ENCODE data around the gene RBMS2. TPM values are rescaled to one million over a fixed set of nuclear protein-coding genes. Genes with fewer than 3 reads are reported as not detected.

Gene RBMS2
- total and polyA plus RNA-seq, 2 donors from 2014 or later, result 8.5 to 71.3 TPM

DNA sequence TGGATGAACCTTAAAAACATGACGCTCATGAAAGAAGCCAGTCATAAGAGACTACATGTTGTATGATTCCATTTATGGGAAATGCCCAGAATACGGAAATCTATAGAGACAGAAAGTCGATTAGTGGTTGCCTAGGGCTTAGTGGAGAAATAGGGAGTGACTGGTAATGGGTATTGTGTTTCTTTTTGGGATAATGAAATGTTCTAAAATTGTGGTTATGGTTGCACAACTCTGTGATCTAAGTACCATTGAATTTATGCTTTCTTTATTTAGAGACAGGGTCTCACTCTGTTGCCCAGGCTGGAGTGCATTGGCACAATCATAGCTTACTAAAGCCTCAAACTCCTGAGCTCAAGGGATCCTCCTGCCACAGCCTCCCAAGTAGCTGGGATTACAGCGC, 8.0 kb downstream of the RBMS2 start:
- Histone ChIP-seq H3K9ac (ENCODE audit: low read length in 3 of 3) (no peak overlapping the region), H3K4me3 (ENCODE audit: low read length in 3 of 3) (no peak overlapping the region), H3K4me1 (ENCODE audit: control insufficient read depth in 2 of 3, insufficient read depth in 2 of 3, low read depth in 1 of 3, low read length in 3 of 3) (peaks cover 0 to 5% (median 5%) of the 10 kb centered on the region in 3 donors), H3K36me3 (ENCODE audit: control insufficient read depth in 2 of 3, insufficient read depth in 3 of 3, low read length in 3 of 3) (no peaks in the 10 kb centered on the region), H3K27ac (ENCODE audit: low read depth in 2 of 2, low read length in 2 of 2) (no peak overlapping the region), H3K27me3 (ENCODE audit: control insufficient read depth, insufficient read depth, low read length) (no peaks in the 10 kb centered on the region), H3K9me3 (ENCODE audit: control insufficient read depth in 2 of 3, insufficient read depth in 1 of 3, low read length in 3 of 3) (no peaks in the 10 kb centered on the region)
- intact Hi-C loops (cut with DNase I), result no loop called here
- TF ChIP-seq, protein P1, sequence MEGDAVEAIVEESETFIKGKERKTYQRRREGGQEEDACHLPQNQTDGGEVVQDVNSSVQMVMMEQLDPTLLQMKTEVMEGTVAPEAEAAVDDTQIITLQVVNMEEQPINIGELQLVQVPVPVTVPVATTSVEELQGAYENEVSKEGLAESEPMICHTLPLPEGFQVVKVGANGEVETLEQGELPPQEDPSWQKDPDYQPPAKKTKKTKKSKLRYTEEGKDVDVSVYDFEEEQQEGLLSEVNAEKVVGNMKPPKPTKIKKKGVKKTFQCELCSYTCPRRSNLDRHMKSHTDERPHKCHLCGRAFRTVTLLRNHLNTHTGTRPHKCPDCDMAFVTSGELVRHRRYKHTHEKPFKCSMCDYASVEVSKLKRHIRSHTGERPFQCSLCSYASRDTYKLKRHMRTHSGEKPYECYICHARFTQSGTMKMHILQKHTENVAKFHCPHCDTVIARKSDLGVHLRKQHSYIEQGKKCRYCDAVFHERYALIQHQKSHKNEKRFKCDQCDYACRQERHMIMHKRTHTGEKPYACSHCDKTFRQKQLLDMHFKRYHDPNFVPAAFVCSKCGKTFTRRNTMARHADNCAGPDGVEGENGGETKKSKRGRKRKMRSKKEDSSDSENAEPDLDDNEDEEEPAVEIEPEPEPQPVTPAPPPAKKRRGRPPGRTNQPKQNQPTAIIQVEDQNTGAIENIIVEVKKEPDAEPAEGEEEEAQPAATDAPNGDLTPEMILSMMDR (IDR thresholded peaks at IDR 0.05; ENCODE audit: borderline replicate concordance, extremely low read depth, insufficient read depth), result no peak
- FAIRE-seq (no peak), DNase-seq (no peak)

DNA sequence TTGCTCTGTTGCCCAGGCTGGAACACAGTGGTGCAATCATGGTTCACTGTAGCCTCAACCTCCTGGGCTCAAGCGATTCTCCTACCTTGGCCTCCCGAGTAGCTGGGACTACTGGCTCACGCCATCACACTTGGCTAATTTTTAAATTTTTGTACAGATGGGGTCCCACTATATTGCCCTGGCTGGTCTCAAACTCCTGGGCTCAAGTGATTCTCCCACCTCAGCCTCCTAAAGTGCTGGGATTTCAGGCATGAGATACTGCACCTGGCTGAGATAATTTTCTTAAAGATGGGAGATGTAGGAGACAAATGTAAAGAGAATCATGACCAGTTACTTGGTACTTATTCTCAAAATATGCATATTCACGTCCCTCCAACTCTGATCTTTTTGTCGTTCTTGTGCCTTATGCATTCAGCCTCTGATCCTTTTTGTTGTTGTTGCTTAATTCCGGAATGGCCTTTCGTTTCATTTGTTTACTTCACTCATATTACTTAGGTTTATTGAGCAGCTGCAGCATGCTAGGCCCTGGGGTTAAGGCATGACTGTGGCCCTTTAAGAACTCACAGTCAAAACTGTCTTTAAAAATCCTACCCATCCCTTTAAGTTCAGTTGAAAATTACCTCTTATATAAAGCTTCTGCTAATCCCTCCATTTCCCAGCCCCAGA, 8.9 kb downstream of the RBMS2 start:
- TF ChIP-seq, protein P1 (IDR thresholded peaks at IDR 0.05; ENCODE audit: borderline replicate concordance, extremely low read depth, insufficient read depth), result no peak
- no peak overlapping the region for H3K27ac ChIP-seq (ENCODE audit: low read depth in 2 of 2, low read length in 2 of 2)
- no peaks in the 10 kb centered on the region for H3K27me3 ChIP-seq (ENCODE audit: control insufficient read depth, insufficient read depth, low read length)
- H3K4me1 ChIP-seq (ENCODE audit: control insufficient read depth in 2 of 3, insufficient read depth in 2 of 3, low read depth in 1 of 3, low read length in 3 of 3), result peaks cover 0 to 5% (median 5%) of the 10 kb centered on the region in 3 donors
- no peaks in the 10 kb centered on the region for H3K9me3 ChIP-seq (ENCODE audit: control insufficient read depth in 2 of 3, insufficient read depth in 1 of 3, low read length in 3 of 3)
- H3K36me3 ChIP-seq (ENCODE audit: control insufficient read depth in 2 of 3, insufficient read depth in 3 of 3, low read length in 3 of 3), result no peaks in the 10 kb centered on the region
- no peak for FAIRE-seq
- DNase-seq, result no peak
- H3K9ac ChIP-seq (ENCODE audit: low read length in 3 of 3), result no peak overlapping the region
- H3K4me3 ChIP-seq (ENCODE audit: low read length in 3 of 3), result no peak overlapping the region
- intact Hi-C loops (cut with DNase I), result no loop called here

DNA sequence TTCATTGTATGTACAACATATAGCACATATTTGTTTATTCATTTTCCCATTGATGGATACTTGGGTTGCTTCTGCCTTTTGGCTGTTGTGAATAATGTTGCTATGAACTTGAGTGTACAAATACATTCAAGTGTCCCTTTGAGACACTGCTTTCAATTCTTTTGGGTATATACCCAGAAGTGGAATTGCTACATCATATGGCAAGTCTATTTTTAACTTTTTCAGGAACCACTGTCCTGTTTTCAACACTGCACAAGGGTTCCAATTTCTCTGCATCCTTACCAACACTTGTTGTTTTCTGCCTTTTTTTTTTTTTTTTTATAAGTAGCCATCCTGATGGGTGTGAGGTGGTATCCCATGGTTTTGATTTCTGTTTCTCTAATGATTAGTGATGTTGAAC, 15.9 kb downstream of the RBMS2 start:
- intact Hi-C loops (cut with DNase I), result no loop called here
- Histone ChIP-seq H3K9me3 (ENCODE audit: control insufficient read depth in 2 of 3, insufficient read depth in 1 of 3, low read length in 3 of 3) (peaks cover 0 to 2% (median 0%) of the 10 kb centered on the region in 3 donors), H3K4me3 (ENCODE audit: low read length in 3 of 3) (no peak overlapping the region), H3K9ac (ENCODE audit: low read length in 3 of 3) (no peak overlapping the region), H3K27ac (ENCODE audit: low read depth in 2 of 2, low read length in 2 of 2) (no peak overlapping the region), H3K4me1 (ENCODE audit: control insufficient read depth in 2 of 3, insufficient read depth in 2 of 3, low read depth in 1 of 3, low read length in 3 of 3) (no peaks in the 10 kb centered on the region), H3K27me3 (ENCODE audit: control insufficient read depth, insufficient read depth, low read length) (no peaks in the 10 kb centered on the region), H3K36me3 (ENCODE audit: control insufficient read depth in 2 of 3, insufficient read depth in 3 of 3, low read length in 3 of 3) (no peaks in the 10 kb centered on the region)
- FAIRE-seq (no peak), DNase-seq (no peak)
- TF ChIP-seq, protein P1 (IDR thresholded peaks at IDR 0.05; ENCODE audit: borderline replicate concordance, extremely low read depth, insufficient read depth), result no peak

Data from kidney (tissue), 14 donors.